TTC549 (cell line): ENCODE measurements around the gene HEPACAM2.

ENCODE experiments used
- FAIRE-seq: peaks from 2 replicates; lab custom pipeline; 2012; peaks lifted over from hg19 to GRCh38; lab: Jason Lieb, UNC

The HEPACAM2 gene

DNA sequence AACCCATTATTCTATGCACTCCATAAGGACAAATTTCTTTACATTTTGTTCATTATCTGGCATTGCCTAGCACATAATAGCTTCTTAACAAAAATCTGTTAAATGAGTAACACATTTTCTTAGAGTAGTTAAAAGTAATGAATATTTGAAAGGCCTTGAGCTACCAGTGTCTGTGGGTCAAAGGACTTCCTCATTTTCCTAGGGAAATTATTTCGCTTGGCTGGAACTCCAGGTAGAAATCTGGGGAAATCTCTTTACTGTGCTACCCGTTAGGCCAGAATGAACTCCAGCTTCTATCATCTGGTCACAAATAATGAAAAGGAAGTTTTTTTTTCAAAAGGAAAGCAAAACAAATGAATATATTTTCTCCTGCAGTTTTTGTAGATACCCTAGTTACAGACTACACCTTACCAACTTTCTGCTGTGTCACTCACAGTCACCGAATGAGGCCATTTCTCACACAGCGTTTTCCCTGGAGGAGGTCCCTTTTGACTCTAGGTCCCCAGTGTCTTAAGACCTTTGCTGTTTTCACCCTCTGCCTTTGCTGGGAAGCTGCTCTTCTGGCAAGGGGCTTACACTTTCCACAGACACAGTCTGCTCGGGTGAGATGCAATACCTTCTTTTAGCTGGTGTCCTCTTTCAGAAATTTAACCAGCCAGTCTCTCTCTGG, 79.7 kb downstream of the HEPACAM2 start:
- no peak for FAIRE-seq

- no peak for FAIRE-seq
Measured at GRCh38 chr7:93146036-93146435, 80.2 kb downstream of the HEPACAM2 start.

- no peak for FAIRE-seq
Measured at GRCh38 chr7:93145354-93145753, 80.9 kb downstream of the HEPACAM2 start.

DNA sequence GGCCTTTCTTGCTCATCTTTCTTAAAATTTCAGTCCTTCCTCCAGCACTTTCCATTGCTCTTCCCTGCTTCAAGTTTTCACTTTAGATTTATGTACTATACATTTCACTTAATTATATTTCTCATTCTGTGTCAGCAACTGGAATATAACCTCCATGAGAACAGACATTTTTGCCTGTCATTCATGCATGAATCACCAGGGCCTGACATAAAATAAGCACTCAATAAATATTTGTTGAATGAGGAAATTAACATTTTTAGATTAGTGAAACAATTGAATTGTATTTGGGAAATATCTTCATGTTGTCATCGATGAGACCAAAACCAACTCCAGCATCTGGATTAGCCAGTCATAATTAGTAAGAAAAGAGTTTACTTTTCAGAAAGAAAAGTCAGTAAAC, 84.1 kb downstream of the HEPACAM2 start:
- FAIRE-seq, result no peak

- FAIRE-seq, result no peak
Measured at GRCh38 chr7:93140582-93141191, 85.6 kb downstream of the HEPACAM2 start.

DNA sequence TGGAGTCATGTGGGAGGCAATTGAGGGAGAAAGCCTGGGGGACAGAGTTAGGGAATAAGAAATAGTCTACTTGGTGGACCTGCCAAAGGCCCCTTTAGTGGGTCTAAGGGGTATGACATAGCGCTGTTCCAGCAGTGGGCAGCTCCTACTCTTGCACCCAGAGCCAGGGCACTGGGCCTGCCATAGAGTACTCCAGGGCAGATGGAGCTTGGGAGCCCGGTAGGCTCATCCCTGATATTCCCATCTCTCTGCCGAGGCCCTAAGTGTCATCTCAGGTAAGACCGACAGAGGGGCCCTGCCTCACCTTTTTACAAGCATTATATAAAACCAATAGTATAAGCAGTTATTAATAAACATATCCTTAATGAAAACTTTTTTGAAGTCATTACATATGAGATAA, 87.7 kb downstream of the HEPACAM2 start:
- no peak for FAIRE-seq
